ENCODE measurements around the gene PARVA.

DNA sequence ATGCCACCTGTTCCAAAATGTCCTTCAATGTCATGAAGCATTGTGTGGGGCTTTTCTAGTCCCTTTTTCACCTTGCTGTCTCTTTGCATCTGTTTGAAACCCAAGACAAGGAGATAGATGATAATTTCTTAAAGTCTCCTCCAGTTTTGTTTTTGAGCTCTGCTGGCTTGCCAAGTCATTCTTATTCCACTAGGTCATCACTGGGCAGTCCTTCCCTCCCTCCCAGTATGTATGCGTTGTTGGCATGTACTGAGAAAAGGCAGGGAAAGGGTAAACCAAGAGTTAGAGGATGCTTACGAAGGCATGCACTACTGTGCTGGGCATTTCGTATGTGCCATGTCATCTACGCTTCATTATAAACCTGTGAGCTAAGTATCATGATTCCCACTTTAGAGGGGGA lies 78.6 kb downstream of the PARVA start:
- TF ChIP-seq, protein P1, sequence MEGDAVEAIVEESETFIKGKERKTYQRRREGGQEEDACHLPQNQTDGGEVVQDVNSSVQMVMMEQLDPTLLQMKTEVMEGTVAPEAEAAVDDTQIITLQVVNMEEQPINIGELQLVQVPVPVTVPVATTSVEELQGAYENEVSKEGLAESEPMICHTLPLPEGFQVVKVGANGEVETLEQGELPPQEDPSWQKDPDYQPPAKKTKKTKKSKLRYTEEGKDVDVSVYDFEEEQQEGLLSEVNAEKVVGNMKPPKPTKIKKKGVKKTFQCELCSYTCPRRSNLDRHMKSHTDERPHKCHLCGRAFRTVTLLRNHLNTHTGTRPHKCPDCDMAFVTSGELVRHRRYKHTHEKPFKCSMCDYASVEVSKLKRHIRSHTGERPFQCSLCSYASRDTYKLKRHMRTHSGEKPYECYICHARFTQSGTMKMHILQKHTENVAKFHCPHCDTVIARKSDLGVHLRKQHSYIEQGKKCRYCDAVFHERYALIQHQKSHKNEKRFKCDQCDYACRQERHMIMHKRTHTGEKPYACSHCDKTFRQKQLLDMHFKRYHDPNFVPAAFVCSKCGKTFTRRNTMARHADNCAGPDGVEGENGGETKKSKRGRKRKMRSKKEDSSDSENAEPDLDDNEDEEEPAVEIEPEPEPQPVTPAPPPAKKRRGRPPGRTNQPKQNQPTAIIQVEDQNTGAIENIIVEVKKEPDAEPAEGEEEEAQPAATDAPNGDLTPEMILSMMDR (IDR thresholded peaks at IDR 0.05): no peak
- TF ChIP-seq EP300 (IDR thresholded peaks at IDR 0.05): no peak

Measured in stomach (tissue), 4 donors.